Prostate gland (tissue), 2 donors: ENCODE results near the gene RSPO3. TPM values are rescaled to one million over a fixed set of nuclear protein-coding genes. Genes with fewer than 3 reads are reported as not detected.

Experiments used
- DNase-seq: peaks from one replicate; pipeline ENCODE4 v3.0.0-alpha.2; 2019; ENCODE audit warnings: low spot score
- H3K27ac ChIP-seq, 2 donors: fragments of 200-600 bp; sonication (generic); 2 replicates each; pipeline ENCODE4 v1.5.1; 2017 to 2019
- H3K27me3 ChIP-seq: fragments of 200-600 bp; sonication (generic); replicated peaks from 2 replicates; pipeline ENCODE4 v1.5.1; 2019; ENCODE audit not compliant: insufficient read depth
- H3K36me3 ChIP-seq, 2 donors: fragments of 200-600 bp; sonication (generic); 1 replicate in 1 of 2; 2 replicates in 1 of 2; pipeline versions ENCODE4 v1.5.1 to v1.8.1; 2017 to 2019
- H3K4me1 ChIP-seq: fragments of 200-600 bp; sonication (generic); replicated peaks from 2 replicates; pipeline ENCODE4 v1.5.1; 2019
- H3K4me3 ChIP-seq, 2 donors: fragments of 200-600 bp; sonication (generic); 2 replicates each; pipeline ENCODE4 v1.5.1; 2017 to 2019
- H3K9me3 ChIP-seq: fragments of 200-600 bp; sonication (generic); 2 replicates; pipeline ENCODE4 v1.5.1; 2017
- POLR2A ChIP-seq: fragments of 450-650 bp; IDR thresholded peaks from one replicate; pipeline ENCODE4 v1.6.1; 2016; ENCODE audit warnings: antibody characterized with exemption, mild to moderate bottlenecking
- POLR2AphosphoS5 ChIP-seq: sonication (generic); formaldehyde crosslinking; IDR thresholded peaks from one replicate; pipeline ENCODE4 v1.6.1; 2017; ENCODE audit warnings: antibody characterized with exemption
- WGBS: methylation state at CpG from one replicate; pipeline ENCODE4 v1.1.5; 2018; 5-methylcytosine and 5-hydroxymethylcytosine counted together
- intact Hi-C: fragments of 100-400 bp; cut with DNase I; formaldehyde crosslinking; loops from one replicate; pipeline ENCODE4 v1.14.2; 2022
- total RNA-seq, 2 donors: library from RNA; depleted of rRNA; stranded (reverse); fragments of >200 nt; gene quantifications; one replicate each; pipeline ENCODE4 v1.1.0, GENCODE V29; 2016
- TF ChIP-seq, protein P1 (sequence below), 4 experiments: fragments of 200-600 bp in 2 of 4; fragments of 450-650 bp in 2 of 4; sonication (generic) in 2 of 4; IDR thresholded peaks; 1 replicate in 3 of 4; 2 replicates in 1 of 4; pipeline ENCODE4 v1.5.1; 2016 to 2019; ENCODE audit warnings: antibody characterized with exemption in 4 of 4, mild to moderate bottlenecking in 2 of 4, moderate library complexity in 2 of 4

Gene RSPO3
- total RNA-seq, 2 donors from 2014 or later, result 1.9 to 4.8 TPM

DNA sequence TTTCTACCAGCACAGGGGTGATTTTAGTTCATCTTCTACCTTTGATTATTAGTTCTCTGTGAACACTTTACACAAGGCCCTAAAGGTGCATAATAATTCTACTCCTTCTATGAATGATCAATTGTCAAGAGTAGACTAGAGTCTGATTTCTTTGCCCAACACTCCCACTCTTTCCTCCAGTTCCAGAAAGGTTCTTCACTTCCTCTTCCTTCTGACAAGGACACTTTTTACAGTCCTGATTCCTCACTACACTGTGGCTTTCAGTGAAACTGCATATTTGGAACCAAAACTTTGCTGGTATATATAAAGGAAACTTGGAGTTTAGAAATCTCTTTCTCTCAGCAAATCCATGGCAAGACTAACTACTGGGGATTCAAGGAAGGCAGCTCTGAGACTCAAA, 10.6 kb upstream of the RSPO3 start:
- no peaks in the 10 kb centered on the region for H3K4me1 ChIP-seq
- H3K27me3 ChIP-seq, result no peaks in the 10 kb centered on the region
- H3K36me3 ChIP-seq, result no peaks in the 10 kb centered on the region
- DNase-seq, result no peak
- TF ChIP-seq POLR2AphosphoS5 (no peak), POLR2A (no peak)
- TF ChIP-seq, protein P1, sequence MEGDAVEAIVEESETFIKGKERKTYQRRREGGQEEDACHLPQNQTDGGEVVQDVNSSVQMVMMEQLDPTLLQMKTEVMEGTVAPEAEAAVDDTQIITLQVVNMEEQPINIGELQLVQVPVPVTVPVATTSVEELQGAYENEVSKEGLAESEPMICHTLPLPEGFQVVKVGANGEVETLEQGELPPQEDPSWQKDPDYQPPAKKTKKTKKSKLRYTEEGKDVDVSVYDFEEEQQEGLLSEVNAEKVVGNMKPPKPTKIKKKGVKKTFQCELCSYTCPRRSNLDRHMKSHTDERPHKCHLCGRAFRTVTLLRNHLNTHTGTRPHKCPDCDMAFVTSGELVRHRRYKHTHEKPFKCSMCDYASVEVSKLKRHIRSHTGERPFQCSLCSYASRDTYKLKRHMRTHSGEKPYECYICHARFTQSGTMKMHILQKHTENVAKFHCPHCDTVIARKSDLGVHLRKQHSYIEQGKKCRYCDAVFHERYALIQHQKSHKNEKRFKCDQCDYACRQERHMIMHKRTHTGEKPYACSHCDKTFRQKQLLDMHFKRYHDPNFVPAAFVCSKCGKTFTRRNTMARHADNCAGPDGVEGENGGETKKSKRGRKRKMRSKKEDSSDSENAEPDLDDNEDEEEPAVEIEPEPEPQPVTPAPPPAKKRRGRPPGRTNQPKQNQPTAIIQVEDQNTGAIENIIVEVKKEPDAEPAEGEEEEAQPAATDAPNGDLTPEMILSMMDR (IDR thresholded peaks at IDR 0.05), result no peak
- intact Hi-C loops, result no loop called here
- no peaks in the 10 kb centered on the region for H3K9me3 ChIP-seq
- no peak overlapping the region for H3K4me3 ChIP-seq
- H3K27ac ChIP-seq, result no peak overlapping the region

DNA sequence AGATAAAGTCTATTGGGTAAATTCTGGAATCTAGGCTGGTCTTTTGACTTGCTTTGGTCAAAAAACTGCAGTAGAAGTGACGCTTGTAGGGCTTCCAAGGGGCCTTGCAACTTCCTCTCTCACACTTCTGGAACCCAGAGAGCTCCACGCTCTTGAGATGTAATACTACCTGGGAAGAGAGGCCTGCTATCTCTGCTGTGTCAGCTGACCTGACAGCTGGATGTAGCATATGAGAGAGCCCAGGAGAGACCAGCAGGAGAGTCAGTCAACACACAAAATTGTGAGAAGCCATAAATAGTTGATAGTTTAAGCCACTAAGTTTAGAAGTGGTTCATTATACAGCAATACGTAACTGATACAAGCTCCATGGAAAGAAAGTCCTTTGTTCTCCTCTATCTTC, 7.8 kb upstream of the RSPO3 start:
- no peak for DNase-seq
- Histone ChIP-seq H3K9me3 (no peaks in the 10 kb centered on the region), H3K36me3 (no peaks in the 10 kb centered on the region), H3K4me3 (no peak overlapping the region), H3K27ac (no peak overlapping the region), H3K27me3 (no peaks in the 10 kb centered on the region), H3K4me1 (no peaks in the 10 kb centered on the region)
- TF ChIP-seq POLR2AphosphoS5, result no peak
- TF ChIP-seq POLR2A, result no peak
- TF ChIP-seq, protein P1 (IDR thresholded peaks at IDR 0.05), result no peak
- intact Hi-C loops, result loop anchor here (10.0 kb wide), 3 partner anchors 306 to 1116 kb away; no protein-coding TSS in a partner anchor
- 94% methylated on average over 3 of the region's 3 CpGs for WGBS

DNA sequence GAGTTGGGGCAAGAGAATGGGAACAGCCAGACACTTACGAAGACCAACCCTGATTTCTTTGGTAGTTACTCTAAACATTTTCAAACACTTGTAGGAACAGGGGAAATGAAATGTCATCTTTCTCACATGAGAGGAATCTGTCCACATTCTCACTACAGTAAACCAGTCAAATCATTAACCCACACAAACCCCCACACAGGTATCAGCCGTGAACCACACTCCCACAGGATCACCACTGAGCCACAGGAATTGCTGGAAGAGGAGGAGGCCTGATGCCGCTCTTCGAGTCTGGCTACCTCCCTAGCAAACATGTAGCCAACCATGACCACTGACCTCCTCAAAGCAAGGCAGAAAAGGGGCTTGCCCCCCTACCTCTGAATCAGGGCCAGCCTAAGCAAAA, 6.9 kb upstream of the RSPO3 start:
- H3K27me3 ChIP-seq, result no peaks in the 10 kb centered on the region
- H3K9me3 ChIP-seq, result no peaks in the 10 kb centered on the region
- WGBS, result 92% methylated on average over 4 of the region's 4 CpGs
- no peaks in the 10 kb centered on the region for H3K36me3 ChIP-seq
- H3K4me3 ChIP-seq, result no peak overlapping the region
- no peak for DNase-seq
- no peaks in the 10 kb centered on the region for H3K4me1 ChIP-seq
- H3K27ac ChIP-seq, result no peak overlapping the region
- TF ChIP-seq, protein P1 (IDR thresholded peaks at IDR 0.05), result no peak
- TF ChIP-seq POLR2AphosphoS5 (no peak), POLR2A (no peak)
- intact Hi-C loops, result loop anchor here (10.0 kb wide), 3 partner anchors 307 to 1117 kb away; no protein-coding TSS in a partner anchor

DNA sequence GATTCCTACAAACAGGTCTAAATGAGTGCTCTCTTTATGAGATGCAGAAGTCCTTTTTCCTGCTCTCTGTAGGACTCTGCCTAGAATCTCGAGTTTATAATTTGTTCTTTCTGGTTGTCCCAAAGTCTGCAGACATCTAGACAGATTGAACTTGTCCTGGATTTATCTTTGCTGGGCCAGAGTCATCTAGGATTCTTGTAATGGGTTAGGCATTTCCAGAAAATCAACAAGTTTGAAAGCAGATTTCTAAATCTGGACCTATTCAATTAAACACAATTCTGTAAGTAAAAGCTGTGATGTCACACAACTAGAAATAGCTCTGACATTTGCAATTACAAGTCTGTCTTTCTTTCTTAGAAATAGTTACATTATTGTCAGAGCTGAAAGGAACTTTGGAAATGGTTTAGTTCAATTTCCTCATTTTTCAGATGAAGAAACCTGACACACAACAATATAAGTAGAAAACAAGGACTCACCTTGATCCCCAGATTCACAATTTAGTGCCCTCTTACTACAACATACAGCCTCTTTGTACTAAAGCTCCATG, 4.2 kb upstream of the RSPO3 start:
- H3K4me1 ChIP-seq, result no peaks in the 10 kb centered on the region
- WGBS, result 46% methylated on average over 1 of the region's 1 CpG
- no peak for DNase-seq
- no peak overlapping the region for H3K27ac ChIP-seq
- no peaks in the 10 kb centered on the region for H3K36me3 ChIP-seq
- H3K27me3 ChIP-seq, result no peaks in the 10 kb centered on the region
- H3K4me3 ChIP-seq, result no peak overlapping the region
- intact Hi-C loops, result loop anchor here (10.0 kb wide), 3 partner anchors 309 to 1119 kb away; no protein-coding TSS in a partner anchor
- TF ChIP-seq POLR2A (no peak), POLR2AphosphoS5 (no peak)
- TF ChIP-seq, protein P1 (IDR thresholded peaks at IDR 0.05), result no peak
- no peaks in the 10 kb centered on the region for H3K9me3 ChIP-seq

DNA sequence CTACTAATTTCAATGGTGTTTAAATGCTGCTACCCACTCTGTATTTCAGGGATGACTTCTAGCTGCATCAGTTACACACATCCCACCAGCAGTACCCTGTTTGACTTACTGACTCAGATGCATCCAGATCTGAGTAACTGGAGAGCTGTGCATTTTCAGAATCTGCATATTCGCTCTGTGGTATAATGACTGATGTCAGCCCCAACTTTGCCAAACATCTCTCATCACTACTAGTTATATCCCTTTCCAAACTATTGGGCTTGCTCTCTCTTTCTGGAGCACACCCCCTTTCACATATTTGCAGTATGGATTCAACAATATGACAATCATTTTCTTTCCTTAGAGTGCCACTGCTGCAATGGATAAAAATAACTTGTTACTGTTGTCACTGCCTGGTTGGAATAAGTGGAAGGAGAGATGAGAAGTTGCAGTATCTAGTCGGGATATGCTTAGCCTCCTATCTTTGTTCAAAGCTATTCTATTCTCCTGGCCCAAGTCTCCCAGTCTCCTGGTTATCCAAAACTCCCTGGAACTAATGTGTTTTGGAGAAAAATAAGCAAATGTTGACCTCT, 3.3 kb upstream of the RSPO3 start:
- Histone ChIP-seq H3K9me3 (no peaks in the 10 kb centered on the region), H3K4me1 (no peaks in the 10 kb centered on the region), H3K4me3 (no peak overlapping the region), H3K27me3 (no peaks in the 10 kb centered on the region), H3K27ac (no peak overlapping the region), H3K36me3 (no peaks in the 10 kb centered on the region)
- DNase-seq, result no peak
- WGBS, result 76% methylated on average over 2 of the region's 2 CpGs
- intact Hi-C loops, result loop anchor here (10.0 kb wide), 3 partner anchors 310 to 1120 kb away; no protein-coding TSS in a partner anchor
- no peak for TF ChIP-seq POLR2AphosphoS5
- TF ChIP-seq POLR2A, result no peak
- TF ChIP-seq, protein P1 (IDR thresholded peaks at IDR 0.05), result no peak
